SK-N-SH treated with all-trans-retinoic acid at 6 μM for 48 hours (cell line): ENCODE measurements around the gene CHRND.

Experiments
- ATAC-seq: fragments of 200-7000 bp; cut with Tn5 transposase; 3 replicates; pipeline ENCODE4 v1.9.1; 2020; ENCODE audit warnings: mild to moderate bottlenecking, moderate library complexity
- BACH2 ChIP-seq: fragments of 250-450 bp; sonication (Bioruptor Pico); IDR thresholded peaks from 2 replicates; pipeline ENCODE4 v1.9.0; 2021; ENCODE audit warnings: mild to moderate bottlenecking, borderline replicate concordance
- CREB5 ChIP-seq: fragments of 250-450 bp; sonication (Bioruptor Pico); IDR thresholded peaks from 2 replicates; pipeline ENCODE4 v1.5.1; 2020; ENCODE audit warnings: low read depth, mild to moderate bottlenecking, moderate library complexity
- CSDC2 ChIP-seq: fragments of 250-450 bp; sonication (Bioruptor Pico); IDR thresholded peaks from 2 replicates; pipeline ENCODE4 v1.5.0; 2020; ENCODE audit warnings: mild to moderate bottlenecking, moderate library complexity
- CSRNP3 ChIP-seq: fragments of 250-450 bp; sonication (Bioruptor Pico); IDR thresholded peaks from 2 replicates; pipeline ENCODE4 v1.5.1; 2021; ENCODE audit warnings: mild to moderate bottlenecking, moderate library complexity
- ESRRG ChIP-seq: fragments of 250-450 bp; sonication (Bioruptor Pico); IDR thresholded peaks from 2 replicates; pipeline ENCODE4 v1.6.1; 2021; ENCODE audit warnings: mild to moderate bottlenecking
- GLIS3 ChIP-seq: fragments of 250-450 bp; sonication (Bioruptor Pico); IDR thresholded peaks from 2 replicates; pipeline ENCODE4 v1.5.0; 2020; ENCODE audit warnings: mild to moderate bottlenecking, moderate library complexity
- ISL1 ChIP-seq: fragments of 250-450 bp; sonication (Bioruptor Pico); IDR thresholded peaks from 2 replicates; pipeline ENCODE4 v2.1.2; 2022; ENCODE audit warnings: mild to moderate bottlenecking, moderate library complexity
- OSR1 ChIP-seq: fragments of 250-450 bp; sonication (Bioruptor Pico); IDR thresholded peaks from 2 replicates; pipeline ENCODE4 v1.8.0; 2022; ENCODE audit warnings: moderate library complexity, mild to moderate bottlenecking, inconsistent platforms
- PATZ1 ChIP-seq: fragments of 250-450 bp; sonication (Bioruptor Pico); IDR thresholded peaks from 2 replicates; pipeline ENCODE4 v1.8.0; 2020; ENCODE audit warnings: mild to moderate bottlenecking, moderate library complexity, borderline replicate concordance
- POU6F1 ChIP-seq: fragments of 250-450 bp; sonication (Bioruptor Pico); IDR thresholded peaks from 2 replicates; pipeline ENCODE4 v1.8.0; 2021; ENCODE audit warnings: low read depth, mild to moderate bottlenecking, moderate library complexity, borderline replicate concordance
- PPARA ChIP-seq: fragments of 250-450 bp; sonication (Bioruptor Pico); IDR thresholded peaks from 2 replicates; pipeline ENCODE4 v1.5.0; 2020; ENCODE audit warnings: mild to moderate bottlenecking, borderline replicate concordance
- RARB ChIP-seq: fragments of 250-450 bp; sonication (Bioruptor Pico); IDR thresholded peaks from 2 replicates; pipeline ENCODE4 v1.8.0; 2021; ENCODE audit warnings: mild to moderate bottlenecking, moderate library complexity
- SNAI2 ChIP-seq: fragments of 250-450 bp; sonication (Bioruptor Pico); IDR thresholded peaks from 2 replicates; pipeline ENCODE4 v1.5.0; 2020; ENCODE audit warnings: mild to moderate bottlenecking, moderate library complexity
- TCF4 ChIP-seq: fragments of 250-450 bp; sonication (Bioruptor Pico); IDR thresholded peaks from 2 replicates; pipeline ENCODE4 v1.8.0; 2021; ENCODE audit warnings: mild to moderate bottlenecking, moderate library complexity, borderline replicate concordance
- TOX ChIP-seq: fragments of 250-450 bp; sonication (Bioruptor Pico); IDR thresholded peaks from 2 replicates; pipeline ENCODE4 v1.8.0; 2021; ENCODE audit warnings: mild to moderate bottlenecking, moderate library complexity, borderline replicate concordance
- TSHZ2 ChIP-seq: fragments of 250-450 bp; sonication (Bioruptor Pico); IDR thresholded peaks from 2 replicates; pipeline ENCODE4 v1.5.0; 2020; ENCODE audit warnings: mild to moderate bottlenecking, moderate library complexity
- ZC3H10 ChIP-seq: fragments of 250-450 bp; sonication (Bioruptor Pico); IDR thresholded peaks from 2 replicates; pipeline ENCODE4 v1.5.1; 2021; ENCODE audit warnings: mild to moderate bottlenecking, moderate library complexity
- ZFP3 ChIP-seq: fragments of 250-450 bp; sonication (Bioruptor Pico); IDR thresholded peaks from 2 replicates; pipeline ENCODE4 v1.5.0; 2020; ENCODE audit warnings: mild to moderate bottlenecking, moderate library complexity
- ZFP30 ChIP-seq: fragments of 450-650 bp; formaldehyde crosslinking; IDR thresholded peaks from 2 replicates; pipeline ENCODE4 v1.5.0; 2022; ENCODE audit warnings: mild to moderate bottlenecking, moderate library complexity
- ZNF565 ChIP-seq: fragments of 450-650 bp; formaldehyde crosslinking; conservative IDR thresholded peaks from 2 replicates; pipeline ENCODE4 v1.5.0; 2020; ENCODE audit warnings: low read depth, mild to moderate bottlenecking, moderate library complexity
- ZNF70 ChIP-seq: fragments of 450-650 bp; formaldehyde crosslinking; IDR thresholded peaks from 2 replicates; pipeline ENCODE4 v1.5.0; 2020; ENCODE audit warnings: mild to moderate bottlenecking, moderate library complexity
- ZNF8 ChIP-seq: fragments of 450-650 bp; formaldehyde crosslinking; IDR thresholded peaks from 2 replicates; pipeline ENCODE4 v1.5.0; 2020; ENCODE audit warnings: mild to moderate bottlenecking, moderate library complexity

The CHRND gene

GRCh38 chr2:232524771-232525170 is 1.2 kb upstream of the CHRND start:
- no peak for TF ChIP-seq ZC3H10 (CRISPR knock-in tag)
- TF ChIP-seq ESRRG = no peak
- TF ChIP-seq TCF4 = no peak
- TF ChIP-seq BACH2 (CRISPR knock-in tag) = no peak
- no peak for TF ChIP-seq CSDC2 (CRISPR knock-in tag)
- no peak for TF ChIP-seq ZNF70 (CRISPR knock-in tag)
- TF ChIP-seq ZNF8 (CRISPR knock-in tag) = no peak
- no peak for TF ChIP-seq PATZ1 (CRISPR knock-in tag)
- TF ChIP-seq ZFP30 (CRISPR knock-in tag) = no peak
- no peak for TF ChIP-seq CREB5 (CRISPR knock-in tag)
- TF ChIP-seq ISL1 (CRISPR knock-in tag) = no peak
- TF ChIP-seq PPARA = no peak
- no peak for TF ChIP-seq GLIS3 (CRISPR knock-in tag)
- TF ChIP-seq ZFP3 (CRISPR knock-in tag) = no peak
- no peak for TF ChIP-seq RARB
- TF ChIP-seq TSHZ2 (CRISPR knock-in tag) = no peak
- no peak for ATAC-seq

- no peak for TF ChIP-seq OSR1
- no peak for TF ChIP-seq PATZ1 (CRISPR knock-in tag)
- TF ChIP-seq CSRNP3 (CRISPR knock-in tag) = no peak
- no peak for TF ChIP-seq RARB
- TF ChIP-seq TOX = no peak
- TF ChIP-seq ZNF565 (CRISPR knock-in tag) = no peak
- no peak for TF ChIP-seq ZFP30 (CRISPR knock-in tag)
- no peak for TF ChIP-seq TCF4
- TF ChIP-seq PPARA = no peak
- TF ChIP-seq, all 23 proteins: peak for 0
- no peak for ATAC-seq
These were observed 761 bp upstream of the CHRND start for GRCh38 chr2:232525199-232525598.

- no peak for ATAC-seq
- no peak for TF ChIP-seq GLIS3 (CRISPR knock-in tag)
- no peak for TF ChIP-seq ISL1 (CRISPR knock-in tag)
- no peak for TF ChIP-seq OSR1
- no peak for TF ChIP-seq SNAI2
- no peak for TF ChIP-seq CSRNP3 (CRISPR knock-in tag)
- no peak for TF ChIP-seq POU6F1
- TF ChIP-seq ZNF70 (CRISPR knock-in tag) = no peak
- TF ChIP-seq ZC3H10 (CRISPR knock-in tag) = no peak
- TF ChIP-seq ZNF8 (CRISPR knock-in tag) = no peak
- TF ChIP-seq PPARA = no peak
- TF ChIP-seq TSHZ2 (CRISPR knock-in tag) = no peak
These were observed 497 bp downstream of the CHRND start for GRCh38 chr2:232526372-232526941.
